BLaER1 treated with 17β-estradiol and CSF1 and Interleukin-3, amounts not matched to agents 10 nM and 100 nM (cell line): ENCODE data around the gene EGLN3.

ENCODE experiments used
- H3K27ac ChIP-seq, 11 experiments: shearing (Covaris generic); formaldehyde crosslinking; 2 replicates each; pipeline ENCODE4 v1.8.1; 2022
- H3K27me3 ChIP-seq, 11 experiments: shearing (Covaris generic); formaldehyde crosslinking; 2 replicates each; pipeline ENCODE4 v1.8.1; 2022
- H3K36me3 ChIP-seq, 11 experiments: shearing (Covaris generic); formaldehyde crosslinking; 2 replicates each; pipeline ENCODE4 v1.8.1; 2022
- H3K4me1 ChIP-seq, 10 experiments: shearing (Covaris generic); formaldehyde crosslinking; 2 replicates each; pipeline ENCODE4 v1.8.1; 2022
- H3K4me2 ChIP-seq, 11 experiments: shearing (Covaris generic); formaldehyde crosslinking; 2 replicates each; pipeline ENCODE4 v1.8.1; 2022
- H3K4me3 ChIP-seq, 10 experiments: shearing (Covaris generic); formaldehyde crosslinking; 2 replicates each; pipeline ENCODE4 v1.8.1; 2022
- H3K9ac ChIP-seq, 11 experiments: shearing (Covaris generic); formaldehyde crosslinking; 2 replicates each; pipeline ENCODE4 v1.8.1; 2022
- H3K9me3 ChIP-seq, 11 experiments: shearing (Covaris generic); formaldehyde crosslinking; replicated peaks in 1 of 11; 2 replicates each; pipeline ENCODE4 v1.8.1; 2022
- H4K20me1 ChIP-seq, 11 experiments: shearing (Covaris generic); formaldehyde crosslinking; 2 replicates each; pipeline ENCODE4 v1.8.1; 2022
- Cebpa-rat ChIP-seq, 11 experiments: shearing (Covaris generic); IDR thresholded peaks; 2 replicates each; pipeline ENCODE4 v1.8.1; 2022

Gene EGLN3

DNA sequence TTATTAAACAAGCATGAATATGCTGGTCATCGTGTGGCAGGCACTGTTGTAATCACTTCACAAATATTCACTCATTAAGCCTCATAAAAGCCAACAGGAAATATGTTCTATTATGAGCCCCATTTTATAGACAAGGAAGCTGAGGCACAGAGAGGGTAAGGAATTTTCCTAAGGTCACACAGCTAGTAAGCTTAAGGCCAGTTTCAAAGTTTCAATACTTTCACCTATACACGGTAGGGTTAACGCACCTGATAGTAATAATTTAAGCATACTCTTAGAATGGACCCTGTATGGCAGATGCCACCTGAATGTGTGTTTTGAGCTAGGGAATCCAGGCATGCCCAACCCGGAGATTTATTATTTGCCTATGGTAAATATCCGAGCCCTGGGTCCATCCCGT lies 39.8 kb downstream of the EGLN3 start:
- Histone ChIP-seq H3K27ac (no peak overlapping the region), H3K4me1 (0 out of 20 replicates have a peak, but pooled peaks cover 0 to 4% (median 0%) of the 10 kb centered on the region in 10 experiments), H3K4me2 (no peak overlapping the region), H3K27me3 (no peaks in the 10 kb centered on the region), H4K20me1 (no peaks in the 10 kb centered on the region), H3K9ac (no peak overlapping the region), H3K4me3 (no peak overlapping the region), H3K36me3 (no peaks in the 10 kb centered on the region), H3K9me3 (no peaks in the 10 kb centered on the region; a peak in 1 of 22 replicates)
- no peak for TF ChIP-seq Cebpa-rat (IDR thresholded peaks at IDR 0.05)

DNA sequence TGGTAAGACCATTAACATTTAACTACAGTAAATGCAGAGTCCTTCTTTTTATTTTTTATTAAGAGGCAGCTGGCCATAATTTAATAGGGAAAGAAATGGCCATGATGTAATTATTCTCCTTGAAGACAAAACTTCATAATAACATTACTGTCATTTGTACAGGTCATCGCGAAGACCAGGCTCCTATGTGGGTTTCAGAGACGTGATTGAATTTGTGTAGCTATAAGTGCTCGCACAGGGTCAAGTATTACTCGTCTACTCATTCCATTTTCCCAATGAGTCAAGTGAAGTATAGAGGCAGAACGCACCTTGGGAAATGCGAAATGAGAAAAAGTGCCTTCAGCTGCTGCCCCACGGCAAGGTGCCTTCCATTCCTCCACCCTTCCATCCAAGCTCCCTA lies 40.4 kb downstream of the EGLN3 start:
- Histone ChIP-seq H3K9me3 (no peaks in the 10 kb centered on the region; a peak in 1 of 22 replicates), H3K4me2 (no peak overlapping the region), H3K9ac (no peak overlapping the region), H3K36me3 (no peaks in the 10 kb centered on the region), H3K4me3 (no peak overlapping the region), H3K27ac (no peak overlapping the region), H3K4me1 (no peaks in the 10 kb centered on the region), H4K20me1 (no peaks in the 10 kb centered on the region), H3K27me3 (no peaks in the 10 kb centered on the region)
- TF ChIP-seq Cebpa-rat (IDR thresholded peaks at IDR 0.05) = no peak

DNA sequence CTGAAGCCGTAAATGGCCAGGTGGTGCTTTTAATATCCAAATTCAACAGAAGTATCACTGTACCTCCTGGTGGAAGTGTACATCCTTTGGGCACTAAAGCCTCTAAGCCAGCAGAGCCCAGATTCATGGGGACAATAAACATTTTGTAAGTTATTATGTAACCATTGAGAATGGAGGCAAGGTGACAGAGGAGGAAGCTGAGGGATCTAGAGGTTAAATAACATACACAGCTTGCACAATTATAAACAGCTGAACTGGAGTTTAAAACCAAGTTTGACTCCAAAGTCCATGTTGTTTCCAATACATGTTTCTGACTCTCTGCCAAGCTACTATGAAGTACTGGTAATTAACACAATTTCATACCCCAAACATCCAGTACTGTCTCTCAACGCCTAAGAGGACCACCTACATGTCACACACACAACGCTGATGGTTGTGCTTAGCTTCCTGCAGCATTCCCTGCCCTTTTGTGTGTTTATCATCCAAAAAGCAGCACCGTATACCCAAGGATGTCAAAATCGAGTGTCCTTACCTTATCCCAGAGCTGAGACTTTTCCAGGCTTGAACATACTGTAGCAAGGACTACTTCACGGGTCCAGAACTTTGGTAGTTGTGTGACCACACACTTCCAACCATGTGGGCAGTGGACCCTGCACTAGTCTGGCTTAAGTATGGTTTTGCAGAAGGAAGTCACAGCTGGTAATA lies 41.3 kb downstream of the EGLN3 start:
- no peaks in the 10 kb centered on the region for H4K20me1 ChIP-seq
- H3K9me3 ChIP-seq = no peaks in the 10 kb centered on the region; a peak in 1 of 22 replicates
- no peaks in the 10 kb centered on the region for H3K36me3 ChIP-seq
- H3K27me3 ChIP-seq = no peaks in the 10 kb centered on the region
- H3K4me3 ChIP-seq = no peak overlapping the region
- no peak overlapping the region for H3K4me2 ChIP-seq
- no peak overlapping the region for H3K9ac ChIP-seq
- H3K4me1 ChIP-seq = no peaks in the 10 kb centered on the region
- no peak for TF ChIP-seq Cebpa-rat (IDR thresholded peaks at IDR 0.05)
- no peak overlapping the region for H3K27ac ChIP-seq

DNA sequence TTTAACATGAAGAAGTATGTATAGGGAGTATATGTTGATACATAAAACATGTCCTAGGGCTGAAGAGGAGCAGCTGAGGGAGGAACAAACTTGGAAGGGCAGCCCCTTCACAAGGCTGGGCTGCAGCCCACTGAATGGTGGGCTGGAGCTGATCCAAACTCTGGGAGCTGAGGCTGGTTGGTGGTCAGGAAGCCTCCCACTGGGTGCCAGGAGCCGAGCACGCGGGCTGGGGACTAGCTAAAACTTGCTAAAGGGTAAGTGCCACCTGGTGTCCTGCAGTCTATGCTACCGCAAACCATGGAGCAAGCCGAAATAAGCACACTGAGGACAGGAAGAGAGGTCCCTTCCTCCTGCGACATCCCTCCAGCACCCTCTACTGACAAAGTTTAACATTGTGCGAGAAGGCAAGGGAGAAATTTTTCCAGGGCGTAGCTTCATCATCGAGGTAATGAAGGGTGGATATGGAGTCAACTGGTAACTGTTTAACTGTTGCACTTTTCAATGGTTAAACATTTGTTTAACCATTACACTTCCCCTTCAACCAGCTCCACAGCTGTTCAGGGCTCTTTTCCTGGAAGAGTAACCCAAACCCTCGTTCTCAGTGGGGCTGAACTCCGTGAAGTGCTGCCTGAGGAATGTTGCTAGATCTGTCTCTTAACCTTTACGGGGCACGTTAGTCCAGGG lies 42.2 kb downstream of the EGLN3 start:
- no peak for TF ChIP-seq Cebpa-rat (IDR thresholded peaks at IDR 0.05)
- Histone ChIP-seq H3K4me1 (no peaks in the 10 kb centered on the region), H3K9ac (no peak overlapping the region), H3K36me3 (no peaks in the 10 kb centered on the region), H4K20me1 (no peaks in the 10 kb centered on the region), H3K9me3 (no peaks in the 10 kb centered on the region; a peak in 1 of 22 replicates), H3K4me2 (no peak overlapping the region), H3K27ac (no peak overlapping the region), H3K4me3 (no peak overlapping the region), H3K27me3 (no peaks in the 10 kb centered on the region)

DNA sequence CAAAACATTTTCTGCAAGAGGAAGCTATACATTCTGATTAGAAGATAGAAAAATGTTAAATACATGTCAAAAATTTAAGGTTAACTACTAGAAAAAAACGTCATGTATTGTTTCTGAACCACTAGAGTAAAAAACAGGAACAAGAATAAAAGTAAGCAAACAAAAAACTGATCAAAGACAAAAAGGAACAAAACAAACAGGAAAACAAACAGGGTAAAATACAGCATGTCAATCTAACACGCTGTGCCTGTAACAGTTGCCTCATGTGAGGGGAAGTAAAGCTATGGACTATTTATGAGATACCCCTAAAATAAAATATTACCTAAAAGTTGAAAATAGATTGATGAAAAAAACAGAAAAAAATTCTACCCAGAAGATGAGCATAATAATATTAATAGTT lies 43.9 kb downstream of the EGLN3 start:
- no peak overlapping the region for H3K27ac ChIP-seq
- no peak overlapping the region for H3K9ac ChIP-seq
- H4K20me1 ChIP-seq = no peaks in the 10 kb centered on the region
- TF ChIP-seq Cebpa-rat (IDR thresholded peaks at IDR 0.05) = no peak
- no peak overlapping the region for H3K4me2 ChIP-seq
- H3K36me3 ChIP-seq = no peaks in the 10 kb centered on the region
- no peaks in the 10 kb centered on the region for H3K4me1 ChIP-seq
- no peak overlapping the region for H3K4me3 ChIP-seq
- H3K27me3 ChIP-seq = no peaks in the 10 kb centered on the region
- H3K9me3 ChIP-seq = peaks cover under 1 to 7% (median 5%) of the 10 kb centered on the region in 11 experiments; a peak in 12 of 22 replicates

DNA sequence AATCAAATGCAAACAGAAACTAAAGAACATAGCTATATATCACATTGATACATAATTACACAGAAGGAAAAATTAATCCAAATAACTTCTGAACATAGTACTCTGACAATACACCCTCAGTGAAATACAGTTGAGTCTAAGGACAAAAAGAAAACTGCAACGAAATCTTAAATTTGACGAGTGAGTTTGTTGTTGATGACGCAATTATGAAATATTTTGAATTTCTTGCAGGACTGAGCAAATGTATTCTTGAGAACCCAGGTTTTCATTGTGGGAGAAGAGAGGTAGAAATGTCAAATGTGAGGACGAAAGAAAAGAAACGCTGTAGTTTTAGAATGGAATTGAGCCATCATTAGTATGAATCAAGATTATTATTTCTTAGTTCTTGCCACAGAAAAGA lies 46.3 kb downstream of the EGLN3 start:
- no peaks in the 10 kb centered on the region for H3K4me1 ChIP-seq
- peaks cover 7 to 21% (median 11%) of the 10 kb centered on the region in 11 experiments; a peak in 17 of 22 replicates for H3K9me3 ChIP-seq
- no peak overlapping the region for H3K27ac ChIP-seq
- no peak for TF ChIP-seq Cebpa-rat (IDR thresholded peaks at IDR 0.05)
- no peaks in the 10 kb centered on the region for H3K36me3 ChIP-seq
- H3K9ac ChIP-seq = no peak overlapping the region
- no peak overlapping the region for H3K4me2 ChIP-seq
- no peaks in the 10 kb centered on the region for H3K27me3 ChIP-seq
- no peak overlapping the region for H3K4me3 ChIP-seq
- no peaks in the 10 kb centered on the region for H4K20me1 ChIP-seq

DNA sequence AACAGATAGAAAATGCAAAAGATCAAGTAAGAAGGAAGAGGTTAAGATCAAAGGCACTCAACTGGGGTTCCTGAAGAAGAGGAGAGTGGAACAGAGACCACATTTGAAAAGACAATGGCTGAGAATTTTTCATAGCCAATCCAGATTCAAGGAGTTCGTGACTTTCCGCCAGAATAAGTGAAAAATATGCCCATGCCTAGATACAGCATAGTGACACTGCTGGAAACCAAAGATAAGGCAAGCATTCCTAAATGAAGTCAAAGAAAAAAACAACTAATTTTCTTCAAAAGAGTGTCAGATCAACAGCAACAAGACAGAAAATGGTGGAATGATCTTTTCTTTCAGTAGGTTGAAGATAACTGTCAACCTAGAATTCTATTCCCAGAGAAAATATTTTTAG lies 47.5 kb downstream of the EGLN3 start:
- no peak for TF ChIP-seq Cebpa-rat (IDR thresholded peaks at IDR 0.05)
- no peak overlapping the region for H3K9ac ChIP-seq
- H3K27me3 ChIP-seq = no peaks in the 10 kb centered on the region
- H3K4me1 ChIP-seq = no peaks in the 10 kb centered on the region
- peaks cover 7 to 21% (median 11%) of the 10 kb centered on the region in 11 experiments; a peak in 17 of 22 replicates for H3K9me3 ChIP-seq
- no peaks in the 10 kb centered on the region for H4K20me1 ChIP-seq
- no peak overlapping the region for H3K4me3 ChIP-seq
- no peaks in the 10 kb centered on the region for H3K36me3 ChIP-seq
- H3K4me2 ChIP-seq = no peak overlapping the region
- H3K27ac ChIP-seq = no peak overlapping the region

DNA sequence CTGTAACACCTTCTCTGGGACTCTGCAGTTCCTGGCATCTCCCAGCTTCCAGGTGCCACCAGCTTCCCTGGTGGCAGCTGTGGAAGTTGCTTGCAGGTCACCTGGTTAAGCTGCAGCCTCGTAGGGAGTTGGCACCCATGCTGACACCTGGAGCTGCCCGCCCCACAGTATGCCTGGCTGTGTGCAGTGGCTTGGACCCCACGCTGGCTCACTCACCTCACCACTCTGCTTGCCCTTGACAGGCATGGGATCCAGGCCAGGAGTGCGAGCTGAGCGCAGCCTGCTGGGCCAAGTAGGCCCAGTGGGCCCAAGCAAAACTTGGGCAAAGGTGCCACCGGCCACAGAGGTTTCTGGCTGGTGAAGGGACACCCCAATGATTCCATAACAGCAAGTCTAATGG lies 48.5 kb downstream of the EGLN3 start:
- TF ChIP-seq Cebpa-rat (IDR thresholded peaks at IDR 0.05) = no peak
- H4K20me1 ChIP-seq = no peaks in the 10 kb centered on the region
- no peak overlapping the region for H3K4me3 ChIP-seq
- no peak overlapping the region for H3K4me2 ChIP-seq
- peaks cover 7 to 21% (median 11%) of the 10 kb centered on the region in 11 experiments; a peak in 17 of 22 replicates for H3K9me3 ChIP-seq
- H3K4me1 ChIP-seq = no peaks in the 10 kb centered on the region
- H3K9ac ChIP-seq = no peak overlapping the region
- H3K36me3 ChIP-seq = no peaks in the 10 kb centered on the region
- H3K27ac ChIP-seq = no peak overlapping the region
- no peaks in the 10 kb centered on the region for H3K27me3 ChIP-seq

DNA sequence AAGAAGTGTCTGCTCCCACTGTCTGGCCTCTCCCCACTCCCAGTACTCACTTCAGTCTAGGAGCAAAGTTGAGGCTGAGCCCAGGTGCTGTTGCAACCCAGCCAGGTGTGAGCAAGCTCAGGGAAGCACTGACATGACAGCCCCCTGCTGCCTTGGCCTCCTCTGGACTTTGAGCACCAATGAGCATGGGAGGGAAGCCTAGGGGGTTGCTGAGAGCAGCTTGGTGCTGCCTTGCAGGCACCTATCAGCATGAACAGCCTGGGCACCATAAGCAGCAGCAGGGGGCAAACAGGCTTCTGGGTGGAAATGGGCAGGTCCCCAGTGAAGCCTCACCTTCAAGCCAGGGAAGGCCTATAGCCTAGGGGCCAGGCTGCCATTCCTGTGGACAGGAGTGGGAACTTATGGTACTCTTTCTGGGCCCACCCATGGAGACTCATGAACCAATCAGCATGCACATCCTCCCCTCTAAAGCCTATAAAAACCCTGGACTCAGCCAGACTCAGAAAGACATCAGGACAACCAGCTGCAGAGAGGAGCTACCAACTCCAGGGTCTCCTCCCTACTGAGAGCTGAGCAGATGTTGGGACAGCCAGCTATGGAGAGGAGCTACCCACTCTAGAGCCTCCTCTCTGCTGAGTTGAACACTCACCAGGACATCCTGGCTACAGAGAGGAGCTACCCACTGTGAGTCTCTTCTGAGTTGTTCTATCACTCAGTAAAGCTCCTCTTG lies 49.3 kb downstream of the EGLN3 start:
- Histone ChIP-seq H3K9ac (no peak overlapping the region), H3K4me1 (no peaks in the 10 kb centered on the region), H3K9me3 (peaks cover 7 to 21% (median 11%) of the 10 kb centered on the region in 11 experiments; a peak in 17 of 22 replicates), H3K27ac (no peak overlapping the region), H3K36me3 (no peaks in the 10 kb centered on the region), H3K4me2 (no peak overlapping the region), H4K20me1 (no peaks in the 10 kb centered on the region), H3K27me3 (no peaks in the 10 kb centered on the region), H3K4me3 (no peak overlapping the region)
- TF ChIP-seq Cebpa-rat (IDR thresholded peaks at IDR 0.05) = no peak
